Measurements from ENCODE around the gene SPPL2C.

SPPL2C gene

GRCh38 chr17:45851873-45852272 lies 7.2 kb downstream of the SPPL2C start:
- no peaks in the 10 kb centered on the region for H4K20me1 ChIP-seq (ENCODE audit: insufficient read depth)
- H3K4me2 ChIP-seq, result no peak overlapping the region
- H3K4me1 ChIP-seq (ENCODE audit: low read depth, poor library complexity, severe bottlenecking), result no peaks in the 10 kb centered on the region
- H3K9ac ChIP-seq, result no peak overlapping the region
- H3K27me3 ChIP-seq (ENCODE audit: insufficient read depth, low read depth), result peaks cover 3% of the 10 kb centered on the region; the same call in 1 of the 2 replicates
- no peaks in the 10 kb centered on the region for H3K79me2 ChIP-seq (ENCODE audit: insufficient read depth, low read depth)
- no peak overlapping the region for H2AFZ ChIP-seq (ENCODE audit: low read depth)
- H3K36me3 ChIP-seq (ENCODE audit: insufficient read depth), result no peaks in the 10 kb centered on the region
- TF ChIP-seq CTCF (conservative IDR thresholded peaks at IDR 0.05; ENCODE audit: low read depth, low read length), result no peak
- no peak overlapping the region for H3K4me3 ChIP-seq (IDR thresholded peaks at IDR 0.05; ENCODE audit: insufficient read depth, low read depth, low read length)
- no peak overlapping the region for H3K27ac ChIP-seq

GRCh38 chr17:45852535-45853297 lies 8.0 kb downstream of the SPPL2C start:
- Histone ChIP-seq H3K4me1 (ENCODE audit: low read depth, poor library complexity, severe bottlenecking) (no peaks in the 10 kb centered on the region), H3K36me3 (ENCODE audit: insufficient read depth) (no peaks in the 10 kb centered on the region), H3K27me3 (ENCODE audit: insufficient read depth, low read depth) (no peaks in the 10 kb centered on the region), H2AFZ (ENCODE audit: low read depth) (peak overlapping the region; percentile 32; the same call in 1 of the 2 replicates), H3K4me2 (no peak overlapping the region; the same call in 1 of the 2 replicates), H3K4me3 (IDR thresholded peaks at IDR 0.05; ENCODE audit: insufficient read depth, low read depth, low read length) (no peak overlapping the region), H3K9ac (no peak overlapping the region), H3K27ac (no peak overlapping the region), H4K20me1 (ENCODE audit: insufficient read depth) (no peaks in the 10 kb centered on the region), H3K79me2 (ENCODE audit: insufficient read depth, low read depth) (no peaks in the 10 kb centered on the region)
- TF ChIP-seq CTCF (conservative IDR thresholded peaks at IDR 0.05; ENCODE audit: low read depth, low read length), result peak; percentile 99

GRCh38 chr17:45854209-45854608 lies 9.5 kb downstream of the SPPL2C start:
- Histone ChIP-seq H3K27ac (no peak overlapping the region), H2AFZ (ENCODE audit: low read depth) (no peak overlapping the region), H3K79me2 (ENCODE audit: insufficient read depth, low read depth) (no peaks in the 10 kb centered on the region), H3K4me1 (ENCODE audit: low read depth, poor library complexity, severe bottlenecking) (no peaks in the 10 kb centered on the region), H3K36me3 (ENCODE audit: insufficient read depth) (no peaks in the 10 kb centered on the region), H3K4me3 (IDR thresholded peaks at IDR 0.05; ENCODE audit: insufficient read depth, low read depth, low read length) (no peak overlapping the region), H3K9ac (no peak overlapping the region), H3K4me2 (no peak overlapping the region), H4K20me1 (ENCODE audit: insufficient read depth) (no peaks in the 10 kb centered on the region), H3K27me3 (ENCODE audit: insufficient read depth, low read depth) (no peaks in the 10 kb centered on the region)
- no peak for TF ChIP-seq CTCF (conservative IDR thresholded peaks at IDR 0.05; ENCODE audit: low read depth, low read length)

- no peaks in the 10 kb centered on the region for H3K36me3 ChIP-seq (ENCODE audit: insufficient read depth)
- H3K27ac ChIP-seq, result no peak overlapping the region
- no peak overlapping the region for H3K4me2 ChIP-seq
- no peaks in the 10 kb centered on the region for H4K20me1 ChIP-seq (ENCODE audit: insufficient read depth)
- H3K27me3 ChIP-seq (ENCODE audit: insufficient read depth, low read depth), result no peaks in the 10 kb centered on the region
- no peak overlapping the region for H3K9ac ChIP-seq
- H2AFZ ChIP-seq (ENCODE audit: low read depth), result no peak overlapping the region
- no peak overlapping the region for H3K4me3 ChIP-seq (IDR thresholded peaks at IDR 0.05; ENCODE audit: insufficient read depth, low read depth, low read length)
- H3K4me1 ChIP-seq (ENCODE audit: low read depth, poor library complexity, severe bottlenecking), result no peaks in the 10 kb centered on the region
- TF ChIP-seq CTCF (conservative IDR thresholded peaks at IDR 0.05; ENCODE audit: low read depth, low read length), result no peak
- H3K79me2 ChIP-seq (ENCODE audit: insufficient read depth, low read depth), result no peaks in the 10 kb centered on the region
Observed at GRCh38 chr17:45855691-45856336, 11.1 kb downstream of the SPPL2C start.

All from KMS-11 (cell line).